Measurements from ENCODE around the gene LRRC37A3. TPM values are rescaled to one million over a fixed set of nuclear protein-coding genes. Genes with fewer than 3 reads are reported as not detected.
"Not testable (repeated sequence)": the region's sequence is repeated elsewhere in the genome, so short reads cannot be mapped to it uniquely, and the experiment has no call there.

The LRRC37A3 gene
- total RNA-seq, 1 donor from 2014 or later = 5.6 TPM

DNA sequence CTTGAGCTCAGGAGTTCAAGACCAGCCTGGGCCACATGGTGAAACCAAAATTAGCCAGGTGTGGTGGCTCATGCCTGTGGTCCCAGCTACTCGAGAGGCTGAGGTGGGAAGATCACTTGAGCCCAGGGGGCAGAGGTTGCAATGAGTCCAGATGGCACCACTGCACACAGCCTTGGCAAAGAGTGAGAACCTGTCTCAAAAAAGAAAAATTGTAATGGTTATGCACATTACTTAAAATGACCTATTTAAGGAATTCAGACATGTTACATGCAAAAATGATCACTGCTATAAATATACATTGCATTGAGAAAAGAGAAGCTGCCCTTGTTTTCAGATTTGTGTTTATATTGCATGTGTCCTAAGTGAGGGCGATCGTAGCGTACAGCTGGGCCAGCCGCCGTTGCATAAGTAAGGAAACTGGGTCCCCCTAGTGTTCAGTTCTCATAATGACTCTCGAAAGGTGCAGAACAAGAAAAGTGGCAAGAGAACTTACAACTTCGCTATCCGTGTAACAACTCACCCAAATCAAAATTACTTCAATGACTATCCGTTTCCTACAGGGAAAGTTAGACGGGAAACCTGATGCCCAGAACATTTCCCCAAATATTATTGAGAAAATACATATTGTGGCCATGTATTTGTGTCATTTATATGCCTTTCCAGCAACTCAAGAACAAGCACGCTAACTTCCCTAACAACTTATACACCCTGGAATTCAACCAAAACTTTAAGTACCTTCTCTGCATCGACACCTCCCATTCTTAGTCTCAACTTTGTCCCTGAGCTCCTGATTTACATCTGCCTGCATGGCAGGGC is 42.5 kb upstream of the LRRC37A3 start:
- peak overlapping the region; percentile 16 for H3K4me2 ChIP-seq
- H3K4me1 ChIP-seq; H3K9me3 ChIP-seq (ENCODE audit: low read depth); H3K36me3 ChIP-seq; H3K27me3 Mint-ChIP-seq (ENCODE audit: insufficient read depth, low read depth); H3F3A ChIP-seq (ENCODE audit: low read depth); H3K36me3 Mint-ChIP-seq; H3K9ac ChIP-seq; H3K27ac ChIP-seq; H3K4me3 ChIP-seq; H3K79me2 ChIP-seq (ENCODE audit: low read depth); H4K20me1 ChIP-seq (ENCODE audit: low read depth); H3K27ac Mint-ChIP-seq; H3K9me3 Mint-ChIP-seq; H3K4me3 Mint-ChIP-seq: not testable (repeated sequence)
- peaks cover 27% of the 10 kb centered on the region for H3K4me1 Mint-ChIP-seq
- peak overlapping the region; percentile 17 for H2AFZ ChIP-seq (replicated peaks)
- TF ChIP-seq, protein P1, sequence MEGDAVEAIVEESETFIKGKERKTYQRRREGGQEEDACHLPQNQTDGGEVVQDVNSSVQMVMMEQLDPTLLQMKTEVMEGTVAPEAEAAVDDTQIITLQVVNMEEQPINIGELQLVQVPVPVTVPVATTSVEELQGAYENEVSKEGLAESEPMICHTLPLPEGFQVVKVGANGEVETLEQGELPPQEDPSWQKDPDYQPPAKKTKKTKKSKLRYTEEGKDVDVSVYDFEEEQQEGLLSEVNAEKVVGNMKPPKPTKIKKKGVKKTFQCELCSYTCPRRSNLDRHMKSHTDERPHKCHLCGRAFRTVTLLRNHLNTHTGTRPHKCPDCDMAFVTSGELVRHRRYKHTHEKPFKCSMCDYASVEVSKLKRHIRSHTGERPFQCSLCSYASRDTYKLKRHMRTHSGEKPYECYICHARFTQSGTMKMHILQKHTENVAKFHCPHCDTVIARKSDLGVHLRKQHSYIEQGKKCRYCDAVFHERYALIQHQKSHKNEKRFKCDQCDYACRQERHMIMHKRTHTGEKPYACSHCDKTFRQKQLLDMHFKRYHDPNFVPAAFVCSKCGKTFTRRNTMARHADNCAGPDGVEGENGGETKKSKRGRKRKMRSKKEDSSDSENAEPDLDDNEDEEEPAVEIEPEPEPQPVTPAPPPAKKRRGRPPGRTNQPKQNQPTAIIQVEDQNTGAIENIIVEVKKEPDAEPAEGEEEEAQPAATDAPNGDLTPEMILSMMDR (IDR thresholded peaks at IDR 0.05) = peak; percentile 71
- H3K27me3 ChIP-seq = peaks cover 22% of the 10 kb centered on the region
- DNase-seq (ENCODE audit: low spot score) = peak; percentile 70

DNA sequence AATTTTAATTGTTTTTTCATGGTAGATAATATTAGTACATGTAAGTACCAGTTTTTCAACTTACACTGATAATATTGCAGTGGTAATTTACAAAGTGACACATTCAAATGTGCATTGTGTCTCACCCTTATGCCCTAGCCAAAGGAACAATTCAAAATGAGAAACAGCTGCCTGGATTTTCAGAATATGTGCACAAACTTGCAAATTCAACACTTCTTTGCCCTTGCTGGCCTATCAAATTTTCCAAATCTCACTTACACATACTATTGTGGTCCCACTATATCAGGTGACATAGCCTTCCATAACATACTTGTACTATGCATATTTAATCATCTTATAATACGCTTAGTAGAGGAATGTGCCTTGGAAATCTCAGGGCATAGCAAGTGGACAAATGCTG is 32.6 kb upstream of the LRRC37A3 start:
- Histone ChIP-seq H3K36me3 (no peaks in the 10 kb centered on the region), H3K9me3 (ENCODE audit: low read depth) (no peaks in the 10 kb centered on the region), H2AFZ (replicated peaks) (no peak overlapping the region), H3K4me3 (no peak overlapping the region), H4K20me1 (ENCODE audit: low read depth) (no peaks in the 10 kb centered on the region), H3K27me3 (no peaks in the 10 kb centered on the region), H3F3A (ENCODE audit: low read depth) (no peaks in the 10 kb centered on the region), H3K9ac (no peak overlapping the region), H3K4me2 (no peak overlapping the region), H3K4me1 (no peaks in the 10 kb centered on the region), H3K79me2 (ENCODE audit: low read depth) (no peaks in the 10 kb centered on the region), H3K27ac (no peak overlapping the region)
- Mint-ChIP-seq H3K27ac (no peak overlapping the region), H3K4me3 (no peak overlapping the region), H3K27me3 (ENCODE audit: insufficient read depth, low read depth) (no peaks in the 10 kb centered on the region), H3K4me1 (no peaks in the 10 kb centered on the region), H3K36me3 (no peaks in the 10 kb centered on the region), H3K9me3 (no peaks in the 10 kb centered on the region)
- DNase-seq (ENCODE audit: low spot score) = no peak
- TF ChIP-seq EZH2 (IDR thresholded peaks at IDR 0.05) (no peak), EZH2phosphoT487 (IDR thresholded peaks at IDR 0.05) (no peak)
- TF ChIP-seq, protein P1 (IDR thresholded peaks at IDR 0.05) = no peak

DNA sequence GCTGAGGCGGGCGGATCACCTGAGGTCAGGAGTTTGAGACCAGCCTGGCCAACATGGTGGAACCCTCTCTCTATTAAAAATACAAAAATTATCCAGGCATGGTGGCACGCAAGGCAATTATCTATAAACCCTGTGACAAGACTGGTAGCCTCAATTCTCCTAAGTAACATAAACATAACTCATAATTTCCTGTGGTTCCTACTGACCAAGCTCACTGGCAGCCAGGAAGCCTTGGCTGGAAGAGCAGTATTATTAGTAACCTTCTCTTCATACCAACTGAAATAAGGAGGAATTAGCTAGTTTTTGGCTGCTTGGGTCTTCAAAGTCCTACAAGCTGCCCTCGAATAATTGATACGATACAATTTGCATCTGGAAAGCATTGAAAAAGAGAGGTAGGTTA is 31.6 kb upstream of the LRRC37A3 start:
- Histone ChIP-seq H2AFZ (replicated peaks) (no peak overlapping the region), H3K27ac (no peak overlapping the region), H3K9ac (no peak overlapping the region), H3K79me2 (ENCODE audit: low read depth) (no peaks in the 10 kb centered on the region), H4K20me1 (ENCODE audit: low read depth) (no peaks in the 10 kb centered on the region), H3K36me3 (no peaks in the 10 kb centered on the region), H3K4me2 (no peak overlapping the region), H3K4me1 (no peaks in the 10 kb centered on the region), H3K27me3 (no peaks in the 10 kb centered on the region), H3K4me3 (no peak overlapping the region), H3F3A (ENCODE audit: low read depth) (no peaks in the 10 kb centered on the region), H3K9me3 (ENCODE audit: low read depth) (no peaks in the 10 kb centered on the region)
- Mint-ChIP-seq H3K36me3 (no peaks in the 10 kb centered on the region), H3K4me3 (no peak overlapping the region), H3K27me3 (ENCODE audit: insufficient read depth, low read depth) (no peaks in the 10 kb centered on the region), H3K27ac (no peak overlapping the region), H3K9me3 (no peaks in the 10 kb centered on the region), H3K4me1 (no peaks in the 10 kb centered on the region)
- TF ChIP-seq EZH2 (IDR thresholded peaks at IDR 0.05) = no peak
- TF ChIP-seq, protein P1 (IDR thresholded peaks at IDR 0.05) = no peak
- no peak for TF ChIP-seq EZH2phosphoT487 (IDR thresholded peaks at IDR 0.05)
- no peak for DNase-seq (ENCODE audit: low spot score)
